SK-N-MC (cell line): ENCODE results near the gene SAMD14.

Source experiments
- EZH2 ChIP-seq: fragments of 200-600 bp; sonication (generic); IDR thresholded peaks from one replicate; pipeline ENCODE4 v1.6.1; 2017; ENCODE audit warnings: antibody characterized with exemption
- POLR2AphosphoS5 ChIP-seq: IDR thresholded peaks from 2 replicates; pipeline ENCODE4 v1.6.1; 2012; ENCODE audit warnings: mild to moderate bottlenecking, low read depth, low read length, borderline replicate concordance

DNA sequence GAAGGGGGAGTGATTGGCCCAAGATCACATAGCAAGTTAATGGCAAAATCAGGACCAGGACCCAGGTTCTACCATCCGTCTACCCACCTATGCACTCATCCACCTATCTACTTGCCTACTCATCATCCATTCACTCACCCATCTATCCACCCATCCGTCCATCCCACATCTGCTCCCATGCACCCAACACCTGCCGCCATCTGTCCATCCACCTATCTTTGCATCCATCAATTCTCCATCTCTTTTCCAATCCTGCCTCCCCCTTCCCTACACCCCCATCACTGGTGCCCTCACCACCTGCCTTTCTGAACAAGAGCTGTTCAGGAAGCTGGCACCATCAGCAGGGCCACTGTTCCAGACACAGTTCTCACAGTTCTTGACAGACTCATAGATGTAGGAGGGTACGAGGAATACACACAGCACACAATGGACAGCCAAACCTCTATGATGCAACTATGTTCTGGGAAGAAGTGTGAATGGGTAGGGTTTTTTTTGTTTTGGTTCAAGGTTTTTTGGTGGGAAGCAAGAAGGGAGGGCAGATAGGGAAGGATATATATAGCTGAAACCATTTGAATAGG is 4.5 kb downstream of the SAMD14 start:
- TF ChIP-seq EZH2 (no peak), POLR2AphosphoS5 (no peak)
